ENCODE results near the gene KLHDC8B.

DNA sequence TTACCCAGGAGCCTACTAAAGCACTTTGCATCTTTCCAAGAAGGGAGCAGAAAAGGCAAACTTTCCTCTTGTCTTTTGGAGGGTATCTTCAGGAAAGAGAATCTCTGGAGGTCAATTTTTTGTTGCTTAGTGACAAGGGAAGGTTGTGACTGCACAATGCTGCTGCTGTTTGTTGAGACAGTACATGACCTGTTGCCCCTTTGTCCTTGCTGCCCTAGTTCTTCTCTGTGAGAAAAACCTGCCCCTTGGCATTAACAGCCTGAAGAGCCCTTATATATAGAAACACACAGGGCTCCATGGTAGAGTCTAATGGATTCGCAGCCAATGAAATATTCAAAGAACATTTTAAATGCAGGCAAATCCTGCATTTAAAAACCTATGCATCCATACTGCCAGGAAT is 20.3 kb downstream of the KLHDC8B start:
- no peak for TF ChIP-seq POLR2AphosphoS5 (IDR thresholded peaks at IDR 0.05)
- TF ChIP-seq, protein P1, sequence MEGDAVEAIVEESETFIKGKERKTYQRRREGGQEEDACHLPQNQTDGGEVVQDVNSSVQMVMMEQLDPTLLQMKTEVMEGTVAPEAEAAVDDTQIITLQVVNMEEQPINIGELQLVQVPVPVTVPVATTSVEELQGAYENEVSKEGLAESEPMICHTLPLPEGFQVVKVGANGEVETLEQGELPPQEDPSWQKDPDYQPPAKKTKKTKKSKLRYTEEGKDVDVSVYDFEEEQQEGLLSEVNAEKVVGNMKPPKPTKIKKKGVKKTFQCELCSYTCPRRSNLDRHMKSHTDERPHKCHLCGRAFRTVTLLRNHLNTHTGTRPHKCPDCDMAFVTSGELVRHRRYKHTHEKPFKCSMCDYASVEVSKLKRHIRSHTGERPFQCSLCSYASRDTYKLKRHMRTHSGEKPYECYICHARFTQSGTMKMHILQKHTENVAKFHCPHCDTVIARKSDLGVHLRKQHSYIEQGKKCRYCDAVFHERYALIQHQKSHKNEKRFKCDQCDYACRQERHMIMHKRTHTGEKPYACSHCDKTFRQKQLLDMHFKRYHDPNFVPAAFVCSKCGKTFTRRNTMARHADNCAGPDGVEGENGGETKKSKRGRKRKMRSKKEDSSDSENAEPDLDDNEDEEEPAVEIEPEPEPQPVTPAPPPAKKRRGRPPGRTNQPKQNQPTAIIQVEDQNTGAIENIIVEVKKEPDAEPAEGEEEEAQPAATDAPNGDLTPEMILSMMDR (IDR thresholded peaks at IDR 0.05): no peak

All from prostate gland (tissue), 2 donors.